Hepatocyte (in vitro differentiated cells): ENCODE measurements around the gene MFAP1.

Experiments
- CTCF ChIP-seq: fragments of 200-600 bp; sonication (generic); IDR thresholded peaks from 2 replicates; pipeline ENCODE4 v1.5.1; 2016; ENCODE audit warnings: antibody characterized with exemption, mild to moderate bottlenecking; ENCODE audit not compliant: poor library complexity
- EZH2phosphoT487 ChIP-seq: fragments of 200-600 bp; sonication (generic); IDR thresholded peaks from one replicate; pipeline ENCODE4 v1.6.1; 2018; ENCODE audit warnings: antibody characterized with exemption, mild to moderate bottlenecking, low read depth, moderate library complexity; ENCODE audit not compliant: unreplicated experiment, severe bottlenecking

DNA sequence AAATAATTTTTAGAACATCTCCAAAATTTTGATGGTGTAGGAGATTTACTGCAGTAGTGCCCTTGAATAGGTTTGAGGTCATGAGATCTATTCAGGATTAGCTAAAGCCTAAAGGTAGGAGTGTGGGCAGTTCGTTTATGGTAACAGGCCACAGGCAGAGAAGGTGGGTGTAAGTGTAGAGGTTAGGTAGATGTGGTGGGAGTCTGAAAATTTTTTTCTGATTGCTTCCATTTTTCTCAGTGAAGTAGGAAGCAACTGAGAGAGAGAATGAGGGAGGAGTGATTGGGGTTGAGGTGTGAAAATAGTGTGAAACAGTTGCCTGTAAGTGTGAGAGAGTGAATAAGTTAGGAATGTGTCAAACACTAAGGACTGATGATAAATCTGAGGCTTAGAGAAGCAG lies 45.5 kb downstream of the MFAP1 start:
- TF ChIP-seq CTCF (no peak), EZH2phosphoT487 (no peak)
